SK-N-SH (cell line): Measurements from ENCODE around the gene IQSEC1.

ENCODE experiments used
- EP300 ChIP-seq, 2 experiments: IDR thresholded peaks; 2 replicates each; pipeline versions ENCODE4 v1.4.0 to v1.6.1; 2012; ENCODE audit warnings: borderline replicate concordance in 1 of 2, low read depth in 1 of 2, low read length in 1 of 2
- GATA2 ChIP-seq: sonication (generic); formaldehyde crosslinking; IDR thresholded peaks from 2 replicates; pipeline ENCODE4 v1.5.0; 2020; ENCODE audit warnings: mild to moderate bottlenecking, missing genetic modification reagents
- JUND ChIP-seq: IDR thresholded peaks from 2 replicates; pipeline ENCODE4 v1.4.0; 2012
- POLR2AphosphoS5 ChIP-seq: IDR thresholded peaks from 2 replicates; pipeline ENCODE4 v1.6.1; 2012; ENCODE audit warnings: low read depth, low read length
- REST ChIP-seq: IDR thresholded peaks from 2 replicates; pipeline ENCODE4 v1.6.1; 2012; ENCODE audit warnings: mild to moderate bottlenecking, low read depth, low read length, moderate library complexity
- TCF12 ChIP-seq: IDR thresholded peaks from 2 replicates; pipeline ENCODE4 v1.4.0; 2012
- TF ChIP-seq, protein P1 (sequence below): fragments of 200-600 bp; sonication (generic); IDR thresholded peaks from 2 replicates; pipeline ENCODE4 v1.6.1; 2017; ENCODE audit warnings: antibody characterized with exemption, mild to moderate bottlenecking, moderate library complexity

- TF ChIP-seq EP300 (IDR thresholded peaks at IDR 0.05; ENCODE audit: borderline replicate concordance in 1 of 2, low read depth in 1 of 2, low read length in 1 of 2) (no peak), GATA2 (CRISPR knock-in tag) (no peak), REST (no peak), TCF12 (no peak), JUND (no peak), POLR2AphosphoS5 (no peak)
- TF ChIP-seq, protein P1, sequence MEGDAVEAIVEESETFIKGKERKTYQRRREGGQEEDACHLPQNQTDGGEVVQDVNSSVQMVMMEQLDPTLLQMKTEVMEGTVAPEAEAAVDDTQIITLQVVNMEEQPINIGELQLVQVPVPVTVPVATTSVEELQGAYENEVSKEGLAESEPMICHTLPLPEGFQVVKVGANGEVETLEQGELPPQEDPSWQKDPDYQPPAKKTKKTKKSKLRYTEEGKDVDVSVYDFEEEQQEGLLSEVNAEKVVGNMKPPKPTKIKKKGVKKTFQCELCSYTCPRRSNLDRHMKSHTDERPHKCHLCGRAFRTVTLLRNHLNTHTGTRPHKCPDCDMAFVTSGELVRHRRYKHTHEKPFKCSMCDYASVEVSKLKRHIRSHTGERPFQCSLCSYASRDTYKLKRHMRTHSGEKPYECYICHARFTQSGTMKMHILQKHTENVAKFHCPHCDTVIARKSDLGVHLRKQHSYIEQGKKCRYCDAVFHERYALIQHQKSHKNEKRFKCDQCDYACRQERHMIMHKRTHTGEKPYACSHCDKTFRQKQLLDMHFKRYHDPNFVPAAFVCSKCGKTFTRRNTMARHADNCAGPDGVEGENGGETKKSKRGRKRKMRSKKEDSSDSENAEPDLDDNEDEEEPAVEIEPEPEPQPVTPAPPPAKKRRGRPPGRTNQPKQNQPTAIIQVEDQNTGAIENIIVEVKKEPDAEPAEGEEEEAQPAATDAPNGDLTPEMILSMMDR: no peak
These were observed 151.5 kb downstream of the IQSEC1 start for GRCh38 chr3:12921736-12922135.
